HG03575 (cell line): ENCODE data around the gene NMRK1.
A peak's percentile ranks its signal among the peaks of the same experiment; 100 is the strongest.

ENCODE experiments used
- ATAC-seq: cut with Tn5 transposase; IDR thresholded peaks from one replicate; pipeline ENCODE4 v1.9.1; 2021; ENCODE audit not compliant: unreplicated experiment, insufficient number of reproducible peaks, low FRiP score; ENCODE audit errors: extremely low read depth

Gene NMRK1

DNA sequence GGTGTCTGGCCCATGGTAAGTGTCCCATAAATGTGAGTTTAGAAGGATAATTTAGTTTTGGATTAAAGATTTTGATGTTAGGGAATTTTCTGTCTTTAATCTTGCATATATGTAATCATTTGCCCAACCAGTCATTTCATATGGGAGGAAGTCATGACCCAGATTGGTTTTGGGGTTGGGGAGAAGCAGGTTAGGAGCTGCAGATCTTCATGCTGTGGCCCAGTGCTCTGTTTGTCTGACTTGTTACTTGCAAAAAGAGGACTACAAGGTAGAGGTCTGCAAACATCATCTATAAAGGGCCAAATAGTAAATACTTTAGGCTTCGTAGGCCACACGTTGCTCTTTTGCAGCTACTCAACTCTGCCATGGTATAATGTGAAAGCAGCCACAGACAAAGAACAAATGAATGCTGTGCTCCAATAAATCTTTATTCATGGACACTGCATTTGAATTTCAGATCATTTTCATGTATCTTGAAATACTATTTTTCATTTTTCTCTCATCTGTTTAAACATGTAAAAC, 17.1 kb upstream of the NMRK1 start:
- ATAC-seq, result no peak

DNA sequence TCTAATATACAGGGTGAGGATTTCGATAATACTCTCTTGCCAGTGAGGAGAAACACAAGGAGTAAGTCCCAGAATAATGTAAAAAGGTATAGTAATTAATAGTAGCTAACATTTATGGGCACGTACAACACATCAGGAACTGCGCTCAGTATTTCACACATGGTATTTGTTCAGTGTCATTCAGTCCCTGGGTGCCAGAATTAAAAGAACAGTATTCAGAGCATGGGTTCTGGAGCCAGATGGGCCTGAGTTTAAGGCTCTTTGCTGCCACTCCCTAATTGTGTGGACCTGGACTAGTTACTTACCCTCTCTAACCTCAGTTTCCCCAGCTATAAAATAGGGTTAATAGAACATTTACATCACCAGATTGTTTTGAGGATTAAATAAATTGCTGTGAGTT, 16.7 kb upstream of the NMRK1 start:
- no peak for ATAC-seq

DNA sequence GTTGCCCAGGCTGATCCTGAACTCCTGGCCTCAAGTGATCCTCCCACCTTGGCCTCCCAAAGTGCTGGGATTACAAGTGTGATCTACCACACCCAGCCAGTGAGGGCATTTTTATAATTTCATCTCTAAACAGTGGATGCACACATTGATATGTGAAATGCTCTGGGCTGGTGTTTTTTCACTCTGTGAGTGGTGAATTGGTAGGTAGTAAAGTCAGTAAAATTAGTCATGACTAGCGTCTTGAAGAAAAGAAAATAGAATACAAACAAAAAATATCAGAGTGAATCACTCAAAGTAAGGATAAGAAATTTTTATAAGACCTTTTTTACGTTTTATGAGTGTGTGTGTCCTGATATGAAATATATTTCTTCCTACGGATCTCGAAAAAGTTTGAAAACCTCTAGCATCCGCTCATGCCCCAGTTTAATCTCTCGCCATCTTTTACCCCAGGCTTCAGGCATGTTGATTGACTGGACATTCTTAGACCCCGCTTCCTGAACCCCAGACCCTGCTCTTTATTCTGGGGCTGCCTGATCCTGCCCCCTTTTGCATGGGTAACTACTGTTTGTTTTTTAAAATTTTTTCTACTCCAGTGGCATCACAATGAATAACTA, 14.3 kb upstream of the NMRK1 start:
- no peak for ATAC-seq

DNA sequence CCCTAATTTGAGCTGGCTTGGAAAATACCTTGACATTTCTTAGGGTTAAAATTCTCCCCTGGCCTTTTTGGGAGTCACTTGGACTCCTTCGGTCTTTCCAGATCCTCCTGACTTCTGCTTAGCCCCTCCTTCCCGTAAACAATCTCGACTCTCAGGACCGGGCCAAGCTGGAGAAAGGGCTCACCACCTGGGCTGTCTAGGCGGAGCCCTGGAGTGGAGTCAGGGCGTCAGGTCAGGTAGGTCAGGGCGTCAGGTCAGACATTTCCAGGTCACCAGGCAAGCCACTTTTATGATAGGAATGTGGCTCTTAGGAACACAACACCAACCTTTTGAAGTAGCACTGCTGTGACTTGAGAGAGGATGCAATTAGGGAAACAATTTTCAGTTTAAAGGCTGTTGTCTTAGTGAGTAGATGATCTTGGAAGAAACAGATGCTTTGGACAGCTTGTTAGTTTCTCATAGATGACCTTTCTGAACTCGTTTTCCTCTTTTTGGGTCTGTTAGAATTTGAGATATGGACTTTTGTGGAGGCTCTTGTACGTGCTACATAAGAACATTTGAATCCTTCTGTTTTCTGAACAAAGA, 13.1 kb upstream of the NMRK1 start:
- ATAC-seq, result no peak

DNA sequence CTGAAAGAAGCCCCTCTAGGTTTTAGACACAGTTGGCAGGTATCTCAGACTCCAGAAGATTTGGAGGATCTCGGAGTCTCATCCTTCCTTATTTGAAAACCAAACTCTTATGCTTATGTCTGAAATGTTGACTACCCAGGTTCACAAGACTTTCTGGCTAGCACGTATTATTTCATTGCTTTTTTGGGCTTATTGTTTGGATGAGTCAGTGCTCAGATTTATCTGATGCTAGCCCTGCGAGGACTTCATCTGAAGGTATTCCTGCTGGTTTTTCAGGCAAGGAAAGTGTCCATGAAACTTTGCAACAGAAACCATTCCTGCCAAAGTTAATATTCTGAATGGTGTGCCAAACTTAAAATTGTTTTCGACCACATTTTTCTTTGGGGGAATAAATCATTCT, 8.8 kb upstream of the NMRK1 start:
- ATAC-seq, result no peak

DNA sequence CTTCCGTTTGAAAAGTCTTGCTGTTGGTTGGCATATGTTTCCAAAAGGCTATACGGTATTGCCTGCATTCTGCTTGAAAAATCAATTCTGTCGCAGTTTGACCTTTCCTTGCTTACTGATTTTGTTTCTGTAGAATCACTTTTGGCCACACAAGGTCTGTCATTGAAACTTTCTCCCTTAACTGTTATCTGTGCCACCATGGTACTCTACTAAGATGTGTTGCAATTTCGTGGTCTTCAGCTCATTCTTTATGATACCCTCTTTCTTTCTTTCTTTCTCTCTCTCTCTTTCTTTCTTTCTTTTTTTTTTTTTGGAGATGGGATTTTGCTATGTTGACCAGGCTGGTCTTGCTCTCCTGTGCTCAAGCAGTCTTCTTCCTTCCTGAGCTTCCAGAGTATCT, 4.8 kb upstream of the NMRK1 start:
- no peak for ATAC-seq

DNA sequence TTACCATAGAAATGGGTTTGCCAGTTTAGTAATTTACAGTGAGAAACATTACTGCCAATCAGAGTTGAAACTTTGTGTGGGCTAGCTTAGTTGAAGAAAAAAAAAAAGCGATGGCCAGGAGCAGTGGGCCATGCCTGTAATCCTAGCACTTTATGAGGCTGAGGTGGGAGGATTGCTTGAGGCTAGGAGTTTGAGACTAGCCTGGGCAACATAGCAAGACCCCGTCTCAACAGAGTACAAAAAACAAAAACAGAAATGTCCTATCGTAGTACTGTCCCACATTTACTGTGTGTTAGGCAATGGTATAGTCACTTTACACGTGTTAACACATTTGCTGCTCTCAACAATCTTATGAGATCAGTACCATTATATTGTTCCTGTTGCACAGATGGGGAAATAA, 2.6 kb upstream of the NMRK1 start:
- no peak for ATAC-seq

DNA sequence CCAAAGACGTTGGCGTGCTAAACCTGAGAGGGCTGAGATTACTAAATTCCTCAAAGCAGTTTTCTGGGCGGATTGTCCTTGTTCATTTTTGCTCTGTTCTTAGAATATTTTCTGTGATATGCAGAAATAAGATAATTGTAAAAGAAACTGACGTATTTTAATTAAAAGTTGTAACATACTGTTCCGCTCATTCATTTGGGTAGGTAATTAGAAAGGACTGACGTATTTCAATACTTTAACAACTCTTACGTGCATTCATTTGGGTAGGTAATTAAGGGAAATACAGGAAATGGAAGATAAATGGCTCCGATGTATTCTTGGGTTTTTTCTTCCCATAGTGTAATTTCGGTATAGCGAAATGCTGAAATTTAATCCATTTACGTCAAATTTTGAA, 1.4 kb upstream of the NMRK1 start:
- ATAC-seq, result no peak

DNA sequence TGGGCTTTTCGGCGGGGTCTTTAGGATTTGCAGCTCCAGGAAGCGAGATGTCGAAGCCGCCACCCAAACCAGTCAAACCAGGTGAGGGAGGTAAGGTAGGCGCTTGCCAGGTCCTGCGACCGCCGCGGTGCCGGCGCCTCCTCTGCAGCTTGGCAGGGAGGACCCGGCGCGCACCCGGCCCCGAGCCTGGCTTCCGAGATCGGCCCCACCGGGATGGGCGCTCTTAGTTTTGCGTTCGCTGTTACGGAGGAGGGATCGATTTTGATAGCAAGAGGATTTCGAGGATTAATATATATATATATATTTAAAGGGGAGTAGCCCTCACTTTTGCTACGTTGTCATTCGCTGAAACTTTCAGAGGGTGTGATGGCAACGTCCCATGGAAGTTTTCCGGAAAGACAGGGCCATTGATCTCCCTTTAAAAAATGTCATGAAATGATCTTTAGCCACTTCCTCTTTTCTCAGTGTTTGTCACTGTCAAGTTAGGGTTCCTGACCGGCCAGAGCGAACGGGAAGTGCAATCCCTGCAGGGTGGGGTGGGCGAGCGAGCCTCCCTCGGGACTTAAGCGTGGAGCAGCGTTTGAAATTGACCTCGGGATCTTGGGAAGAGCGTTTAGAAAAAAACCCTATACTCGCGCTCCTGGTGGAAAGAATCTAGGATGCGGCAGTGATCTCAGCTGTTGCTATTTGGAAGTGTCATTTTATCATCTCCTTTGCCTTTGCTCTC, 854 bp upstream of the NMRK1 start:
- no peak for ATAC-seq

DNA sequence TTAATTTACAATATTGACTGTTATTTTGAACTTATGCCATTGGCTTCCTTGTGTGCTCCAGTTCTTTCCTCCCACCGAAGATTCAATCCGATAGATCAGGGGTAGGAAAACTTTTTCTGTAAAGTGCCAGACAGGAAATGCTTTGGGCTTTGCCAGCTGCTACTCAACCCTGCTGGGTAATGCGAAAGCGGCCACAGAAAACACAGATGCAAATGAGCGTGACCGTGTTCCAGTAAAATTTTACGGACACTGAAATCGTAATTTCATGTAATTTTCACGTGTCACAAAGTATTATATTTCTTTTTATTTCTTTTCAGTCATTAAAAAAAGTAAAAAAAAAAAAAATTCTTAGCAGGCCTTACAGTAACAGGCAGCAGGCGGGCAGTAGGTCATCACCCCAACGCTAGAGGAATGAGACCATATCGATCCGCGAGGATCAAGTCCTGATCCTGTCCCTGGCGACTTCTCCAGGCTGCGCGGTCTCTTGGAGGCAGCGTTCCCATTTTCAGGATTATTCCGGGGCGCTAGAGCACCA, 599 bp downstream of the NMRK1 start:
- peak; percentile 19 for ATAC-seq

DNA sequence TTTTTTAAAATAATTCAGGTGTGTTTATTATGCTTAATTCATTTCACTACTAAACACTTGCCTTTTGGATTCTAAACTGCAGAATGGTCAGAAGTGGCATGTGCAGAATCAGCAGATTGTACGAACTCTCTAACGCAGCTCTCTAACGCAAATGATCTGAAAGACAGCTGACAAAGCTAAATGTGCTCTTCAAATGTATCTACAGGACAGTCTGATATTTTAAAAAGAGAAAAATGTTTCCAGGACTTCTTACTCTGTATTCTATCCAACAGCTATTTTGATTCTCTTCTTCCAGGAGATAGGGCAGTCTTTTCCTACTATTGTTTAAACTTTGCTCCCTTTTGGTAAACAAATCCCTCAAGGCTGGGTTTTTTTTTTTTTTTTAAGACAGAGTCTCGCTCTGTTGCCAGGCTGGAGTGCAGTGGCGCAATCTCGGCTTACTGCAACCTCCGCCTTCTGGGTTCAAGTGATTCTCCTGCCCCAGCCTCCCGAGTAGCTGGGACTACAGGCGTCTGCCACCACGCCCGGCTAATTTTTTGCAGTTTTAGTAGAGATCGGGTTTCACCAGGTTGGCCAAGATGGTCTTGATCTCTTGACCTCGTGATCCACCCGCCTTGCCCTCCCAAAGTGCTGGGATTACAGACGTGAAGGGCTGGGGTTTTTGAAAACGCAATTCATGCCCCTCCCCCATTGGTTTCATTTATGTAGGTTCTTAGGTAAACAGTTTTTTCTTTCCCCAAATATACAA, 1.2 kb downstream of the NMRK1 start:
- no peak for ATAC-seq

DNA sequence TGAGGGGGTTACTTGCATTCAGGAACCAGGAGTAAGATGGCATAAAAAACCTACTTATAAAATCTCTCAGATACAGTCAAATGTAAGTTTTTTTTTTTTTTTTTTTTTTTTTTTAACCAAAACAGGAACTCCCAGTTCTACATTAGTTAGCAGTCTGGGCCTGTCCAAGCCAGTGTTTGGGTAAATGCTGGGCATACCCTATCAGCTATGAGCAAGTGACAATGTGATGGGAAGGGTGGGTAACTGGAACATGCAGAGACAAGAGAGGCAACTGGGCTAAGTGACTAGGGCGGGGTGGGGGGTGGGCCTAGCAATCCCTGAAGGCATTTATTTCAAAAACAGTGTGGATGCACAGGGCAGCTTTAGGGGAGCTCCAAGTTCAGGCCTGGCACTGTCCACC, 2.3 kb downstream of the NMRK1 start:
- no peak for ATAC-seq

DNA sequence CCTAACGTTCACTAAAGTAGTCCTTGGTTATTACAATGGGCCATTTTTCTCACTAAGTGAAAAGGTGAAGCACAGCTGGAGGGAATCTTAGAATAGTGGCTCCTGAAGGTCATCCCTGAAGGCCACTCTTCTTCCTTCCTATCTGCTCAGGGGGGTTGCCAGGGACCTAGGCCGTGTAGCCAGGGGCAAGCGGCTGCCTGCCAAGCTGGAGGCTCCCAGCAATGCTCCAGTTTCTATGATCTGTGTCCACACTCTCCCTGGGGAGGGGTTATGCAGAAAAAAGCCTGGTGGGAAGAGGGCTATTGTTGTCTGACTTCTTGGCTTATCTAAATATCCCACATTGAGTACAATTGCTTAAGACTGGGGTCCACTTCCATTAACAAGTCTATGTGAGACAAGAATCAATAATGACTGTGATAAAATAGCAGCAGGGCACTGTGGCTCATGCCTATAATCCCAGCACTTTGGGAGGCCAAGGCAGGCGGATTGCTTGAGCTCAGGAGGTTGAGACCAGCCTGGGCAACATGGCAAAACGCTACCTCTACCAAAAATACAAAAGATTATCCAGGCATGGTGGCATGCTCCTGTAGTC, 3.8 kb downstream of the NMRK1 start:
- ATAC-seq, result no peak

DNA sequence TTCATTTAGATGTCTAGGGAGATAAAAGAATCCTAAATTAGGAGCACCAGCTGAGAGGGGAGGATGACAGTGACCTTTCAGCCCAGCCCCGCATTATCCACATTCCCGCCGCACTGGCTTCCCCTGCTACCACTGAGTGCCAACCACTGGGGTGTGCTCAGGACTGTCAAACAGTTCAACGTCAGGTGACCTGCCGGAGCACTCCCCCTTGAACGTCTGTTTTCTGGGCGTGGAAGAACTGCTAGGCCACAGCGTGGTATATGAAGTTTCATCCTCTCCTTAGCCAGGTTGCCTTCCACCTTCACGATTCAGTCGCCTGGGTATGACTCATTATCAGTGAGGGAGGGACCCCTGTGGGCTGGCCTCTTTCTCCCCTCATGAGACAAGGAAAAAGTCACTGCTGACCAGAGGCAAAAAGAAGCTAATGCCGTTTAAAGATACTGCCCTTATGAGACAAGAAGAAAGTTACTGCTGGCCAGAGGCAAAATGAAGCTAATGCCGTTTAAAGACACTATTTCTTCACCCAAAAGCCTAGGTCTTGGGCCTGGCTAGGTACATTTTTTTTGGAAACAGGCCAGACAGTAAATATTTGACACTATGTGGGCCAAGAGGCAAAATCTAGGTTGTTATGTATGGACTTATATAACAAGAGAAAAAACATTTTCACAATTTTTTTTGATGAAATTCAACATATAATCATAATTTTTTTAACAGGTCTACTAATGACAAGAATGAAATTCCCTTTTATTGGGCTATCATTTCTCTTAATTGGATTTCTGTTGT, 4.6 kb downstream of the NMRK1 start:
- no peak for ATAC-seq

DNA sequence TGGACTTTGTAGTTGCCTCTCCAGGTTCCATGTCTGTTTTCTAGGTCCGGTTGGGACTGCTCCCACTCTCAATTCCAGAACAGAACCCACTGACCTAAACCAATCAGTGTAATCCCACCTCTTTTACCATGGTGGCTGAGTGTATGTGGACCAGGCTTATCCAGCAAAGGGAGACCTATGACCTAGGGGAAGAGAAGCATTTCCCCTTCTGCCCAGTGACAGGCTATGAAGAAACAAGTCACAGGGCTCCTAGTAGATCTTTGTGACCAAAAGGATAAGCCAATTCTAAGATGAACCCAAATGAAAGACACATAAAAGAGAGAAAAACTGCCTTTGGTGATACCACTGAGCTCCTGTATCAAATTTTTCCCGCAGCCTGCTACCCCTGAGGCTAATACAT, 6.3 kb downstream of the NMRK1 start:
- no peak for ATAC-seq

DNA sequence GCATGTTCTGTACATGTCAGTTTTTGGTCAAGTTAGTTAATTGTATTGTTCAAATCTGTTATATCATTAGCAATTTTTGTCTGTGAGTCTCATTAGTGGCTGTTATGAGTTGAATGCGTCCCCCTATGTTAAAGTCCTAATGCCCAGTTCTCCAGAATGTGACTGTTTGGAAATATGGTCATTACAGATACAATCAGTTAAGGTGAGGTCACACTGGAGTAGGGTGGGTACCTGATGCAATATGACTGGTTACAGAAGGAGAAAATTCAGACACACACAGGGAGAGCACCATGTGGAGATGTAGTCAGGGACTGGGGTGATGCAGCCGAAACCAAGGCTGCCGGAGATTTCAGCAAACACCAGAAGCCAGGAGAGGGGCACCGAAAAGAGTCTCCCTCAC, 15.1 kb downstream of the NMRK1 start:
- ATAC-seq, result no peak

DNA sequence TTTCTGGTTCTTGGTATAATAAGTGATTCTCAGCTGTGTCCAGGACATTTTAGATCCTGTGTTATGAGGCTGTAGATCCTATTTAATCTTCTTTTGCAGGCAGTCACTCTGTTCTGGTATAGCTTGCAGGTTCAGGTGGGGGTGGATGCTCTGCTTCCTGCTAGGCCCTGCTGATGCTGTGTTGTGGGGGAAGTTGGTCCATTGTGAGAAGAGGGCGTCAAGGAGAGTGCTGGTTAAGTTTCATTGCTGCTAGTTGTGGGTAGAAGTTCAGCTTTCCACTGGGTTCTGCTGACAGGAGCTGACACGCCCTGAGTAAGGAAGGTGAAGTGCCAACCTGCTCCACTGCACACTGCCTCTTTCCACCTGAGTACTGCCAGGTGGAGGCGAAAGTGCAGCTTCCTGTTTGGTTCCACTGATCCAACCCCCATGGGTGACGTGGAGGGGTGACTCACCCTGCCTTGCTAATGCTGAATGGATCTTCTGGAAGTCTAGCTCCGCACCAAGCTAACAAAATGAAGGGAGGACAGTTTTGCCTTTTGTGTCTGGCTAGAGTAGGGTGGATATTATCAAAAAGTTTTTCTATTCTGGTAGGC, 16.3 kb downstream of the NMRK1 start:
- ATAC-seq, result no peak

DNA sequence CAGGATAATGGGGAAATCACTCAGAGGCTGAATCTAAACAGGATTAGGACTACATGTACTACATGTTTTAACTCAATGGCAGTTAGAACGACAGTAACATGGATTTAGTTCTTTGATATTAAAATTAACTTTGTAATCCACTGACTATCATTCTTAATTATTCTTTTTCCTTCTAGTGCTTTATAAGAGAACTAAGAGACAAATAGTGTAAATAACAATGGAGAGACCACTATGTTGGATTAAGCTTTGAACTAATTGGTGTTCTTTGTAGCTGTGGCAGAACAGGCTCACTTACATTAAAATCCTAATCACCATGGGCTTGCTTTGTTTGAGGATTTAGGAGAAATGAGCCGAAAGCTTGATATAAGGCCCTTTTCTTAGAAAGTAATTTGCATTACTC, 18.8 kb downstream of the NMRK1 start:
- no peak for ATAC-seq
